Measurements from ENCODE around the gene MTA2. TPM values are rescaled to one million over a fixed set of nuclear protein-coding genes. Genes with fewer than 3 reads are reported as not detected.

The MTA2 gene
- total RNA-seq, 1 experiment from 2014 or later = 120 TPM

- DNase-seq = peak; percentile 87 to 99
- CTCF ChIA-PET = interaction anchor here (0.6 to 1.5 kb wide), 2 partner anchors 14 to 154 kb away, joined by 4 to 8 read pairs; no protein-coding TSS in a partner anchor
- TF ChIP-seq CTCF (conservative IDR thresholded peaks at IDR 0.05) (no peak), EZH2 (IDR thresholded peaks at IDR 0.05; ENCODE audit: low read depth) (no peak)
- no TSS peak for BruUV-seq (replicated peaks)
- no peaks in the 10 kb centered on the region for H3K27me3 ChIP-seq (ENCODE audit: insufficient read depth, low read depth)
- H3K27ac ChIP-seq = peak overlapping the region; percentile 72
- peaks cover 27% of the 10 kb centered on the region for H4K20me1 ChIP-seq (ENCODE audit: insufficient read depth)
- H3K79me2 ChIP-seq (ENCODE audit: low read depth) = peaks cover 59% of the 10 kb centered on the region
- H3K9me2 ChIP-seq (ENCODE audit: insufficient read depth) = no peaks in the 10 kb centered on the region
- peaks cover 55% of the 10 kb centered on the region for H3F3A ChIP-seq (ENCODE audit: insufficient read depth, low read depth)
- intact Hi-C loops (cut with micrococcal nuclease; ENCODE audit: unreplicated experiment) = loop anchor here (1.0 to 2.0 kb wide), 4 partner anchors 15 to 335 kb away; partner anchors contain the start of genes SLC3A2 and TTC9C
- POLR2A ChIA-PET (ENCODE audit: unreplicated experiment) = interaction anchor here (0.5 to 1.3 kb wide), 3 partner anchors 22 to 567 kb away, joined by 3 to 9 read pairs (median 4); partner anchors contain the start of gene TUT1
- peaks cover 68% of the 10 kb centered on the region for H3K4me1 ChIP-seq (replicated peaks; ENCODE audit: insufficient read depth)
- H2AFZ ChIP-seq = peak overlapping the region; percentile 83
- no peaks in the 10 kb centered on the region for H3K9me3 ChIP-seq (ENCODE audit: insufficient read depth, low read depth)
- H3K36me3 ChIP-seq (ENCODE audit: low read depth) = no peaks in the 10 kb centered on the region
- peak overlapping the region; percentile 99 for H3K4me2 ChIP-seq
- peak overlapping the region; percentile 98 for H3K4me3 ChIP-seq
Observed at GRCh38 chr11:62545437-62546243, 56.0 kb downstream of the MTA2 start.

GRCh38 chr11:62544581-62545436 lies 56.9 kb downstream of the MTA2 start:
- Histone ChIP-seq H3K4me2 (peak overlapping the region; percentile 99), H3K9me2 (ENCODE audit: insufficient read depth) (no peaks in the 10 kb centered on the region), H4K20me1 (ENCODE audit: insufficient read depth) (peaks cover 32% of the 10 kb centered on the region), H3K79me2 (ENCODE audit: low read depth) (peaks cover 67% of the 10 kb centered on the region), H3K27ac (peak overlapping the region; percentile 72), H3K4me3 (peak overlapping the region; percentile 98), H3K27me3 (ENCODE audit: insufficient read depth, low read depth) (no peaks in the 10 kb centered on the region), H2AFZ (peak overlapping the region; percentile 83), H3F3A (ENCODE audit: insufficient read depth, low read depth) (peaks cover 59% of the 10 kb centered on the region), H3K9me3 (ENCODE audit: insufficient read depth, low read depth) (no peaks in the 10 kb centered on the region), H3K4me1 (replicated peaks; ENCODE audit: insufficient read depth) (peaks cover 76% of the 10 kb centered on the region), H3K36me3 (ENCODE audit: low read depth) (no peaks in the 10 kb centered on the region)
- POLR2A ChIA-PET (ENCODE audit: unreplicated experiment) = interaction anchor here (0.5 to 1.3 kb wide), 6 partner anchors 9 to 150 kb away, joined by 3 to 36 read pairs (median 7); partner anchors contain the start of gene UQCC3
- peak in 1 of 2 experiments; percentile 31 for DNase-seq
- CTCF ChIA-PET = interaction anchor here (0.6 to 3.9 kb wide), 12 partner anchors 8 to 1756 kb away, joined by 3 to 58 read pairs (median 10); partner anchors contain the start of gene TUT1
- intact Hi-C loops (cut with micrococcal nuclease; ENCODE audit: unreplicated experiment) = loop anchor here (1.0 to 5.0 kb wide), 6 partner anchors 15 to 336 kb away; partner anchors contain the start of genes C11orf98, CSKMT, SLC3A2 and TTC9C
- TF ChIP-seq EZH2 (IDR thresholded peaks at IDR 0.05; ENCODE audit: low read depth) (no peak), CTCF (conservative IDR thresholded peaks at IDR 0.05) (no peak)
- no TSS peak for BruUV-seq (replicated peaks)
